ENCODE data around the gene PDP2. TPM values are rescaled to one million over a fixed set of nuclear protein-coding genes. Genes with fewer than 3 reads are reported as not detected.

The PDP2 gene
- total and polyA plus RNA-seq, 4 experiments from 2014 or later, result 2.4 to 19.3 (median 10.1) TPM

DNA sequence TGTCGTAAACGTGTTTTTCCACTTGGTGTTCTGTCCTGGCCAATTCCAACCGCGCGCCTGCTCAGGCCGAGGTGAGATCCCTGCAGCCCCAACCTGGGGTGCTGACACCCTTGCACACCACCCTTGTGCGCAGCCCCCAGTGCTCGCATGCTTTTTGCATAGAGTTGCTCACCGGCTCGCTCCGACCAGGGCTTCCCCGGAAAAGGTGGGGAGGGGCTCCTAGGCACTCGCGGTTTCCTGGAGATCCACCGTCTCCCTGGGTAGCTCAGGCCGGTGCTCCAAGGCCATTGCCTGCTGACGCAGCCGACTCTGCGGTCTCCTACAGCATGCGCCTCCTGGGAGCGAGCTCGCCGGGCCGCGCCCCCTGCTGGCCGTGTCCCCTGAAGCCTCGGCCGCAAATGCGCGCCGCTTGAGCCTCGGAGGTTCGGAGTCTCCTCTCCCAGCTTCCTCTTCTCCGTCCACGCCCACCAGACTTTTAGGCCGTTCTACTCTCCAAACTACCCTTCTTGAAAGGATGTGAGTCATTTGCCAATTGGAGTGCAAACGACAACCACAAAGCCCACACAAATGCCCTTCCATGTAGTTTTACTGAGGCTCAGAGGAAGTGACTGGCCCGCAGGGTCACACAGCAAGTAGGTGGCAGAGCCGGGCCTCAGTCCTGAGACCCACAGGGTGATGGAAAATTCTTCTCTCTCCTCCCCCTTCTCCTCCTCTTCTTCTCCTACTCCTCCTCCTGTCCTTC lies 7.2 kb upstream of the PDP2 start:
- H3K4me1 Mint-ChIP-seq, result peaks cover 18 to 37% (median 23%) of the 10 kb centered on the region in 4 donors
- Histone ChIP-seq H3K27ac (ENCODE audit: low read depth, low read length) (peak overlapping the region; percentile 36), H3K36me3 (ENCODE audit: insufficient read depth, low read length) (no peaks in the 10 kb centered on the region), H3K4me3 (ENCODE audit: low read length in 2 of 2) (peak overlapping the region in 1 of 2 donors; percentile 52), H3K27me3 (ENCODE audit: insufficient read depth, low read length) (no peaks in the 10 kb centered on the region), H3K4me1 (ENCODE audit: insufficient read depth, low read length) (peaks cover 22% of the 10 kb centered on the region), H3K9me3 (ENCODE audit: control insufficient read depth in 1 of 2, low read length in 2 of 2) (no peaks in the 10 kb centered on the region)
- ChIA-PET CTCF (ENCODE audit: partially characterized antibody) (interaction anchor here (0.6 to 3.7 kb wide), 18 partner anchors 9 to 515 kb away, joined by 3 to 32 read pairs (median 5); partner anchors contain the start of gene NAE1), POLR2A (ENCODE audit: partially characterized antibody) (interaction anchor here (0.9 to 1.5 kb wide), 8 partner anchors 10 to 321 kb away, joined by 3 to 15 read pairs (median 3); partner anchors contain the start of genes CKLF, DYNC1LI2 and NAE1)
- H3K27me3 Mint-ChIP-seq, result no peaks in the 10 kb centered on the region
- H3K4me3 Mint-ChIP-seq, result peak overlapping the region; percentile 61 to 90 (median 82)
- DNase-seq, result peak; percentile 80 to 94 (median 82)
- intact Hi-C loops (cut with micrococcal nuclease), result loop anchor here (2.0 kb wide), 4 partner anchors 42 to 320 kb away; partner anchors contain the start of genes CES2, CIAO2B, CKLF and NAE1
- peak overlapping the region; percentile 75 to 95 (median 86) for H3K27ac Mint-ChIP-seq
- H3K36me3 Mint-ChIP-seq, result no peaks in the 10 kb centered on the region
- H3K9me3 Mint-ChIP-seq, result no peaks in the 10 kb centered on the region

DNA sequence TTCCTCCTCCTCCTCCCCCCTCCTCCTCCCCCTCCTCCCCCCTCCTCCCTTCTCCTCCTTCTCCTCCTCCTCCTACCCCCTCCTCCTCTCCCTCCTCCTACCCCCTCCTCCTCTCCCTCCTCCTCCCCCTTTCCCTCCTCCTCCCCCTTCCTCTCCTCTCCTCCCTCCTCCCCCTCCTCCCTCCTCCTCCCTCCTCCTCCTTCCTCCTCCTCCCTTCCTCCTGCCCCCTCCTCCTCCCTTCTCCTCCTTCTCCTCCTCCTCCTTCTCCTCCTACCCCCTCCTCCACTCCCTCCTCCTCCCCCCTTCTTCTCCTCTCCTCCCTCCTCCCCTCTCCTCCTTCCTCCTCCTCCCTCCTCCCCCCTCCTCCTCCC lies 6.6 kb upstream of the PDP2 start:
- no peaks in the 10 kb centered on the region for H3K9me3 ChIP-seq (ENCODE audit: control insufficient read depth in 1 of 2, low read length in 2 of 2)
- H3K4me3 ChIP-seq (ENCODE audit: low read length in 2 of 2), result no peak overlapping the region
- peaks cover 22% of the 10 kb centered on the region for H3K4me1 ChIP-seq (ENCODE audit: insufficient read depth, low read length)
- CTCF ChIA-PET (ENCODE audit: partially characterized antibody), result interaction anchor here (0.6 to 3.7 kb wide), 15 partner anchors 8 to 515 kb away, joined by 3 to 32 read pairs (median 5); partner anchors contain the start of gene NAE1
- H3K27ac Mint-ChIP-seq, result peak overlapping the region in 3 of 7 donors; percentile 86 to 90 (median 90)
- intact Hi-C loops (cut with micrococcal nuclease), result loop anchor here (2.0 kb wide), 4 partner anchors 43 to 321 kb away; partner anchors contain the start of genes CES2, CIAO2B, CKLF and NAE1
- no peaks in the 10 kb centered on the region for H3K36me3 ChIP-seq (ENCODE audit: insufficient read depth, low read length)
- H3K27me3 ChIP-seq (ENCODE audit: insufficient read depth, low read length), result no peaks in the 10 kb centered on the region
- no peaks in the 10 kb centered on the region for H3K9me3 Mint-ChIP-seq
- no peak overlapping the region for H3K27ac ChIP-seq (ENCODE audit: low read depth, low read length)
- POLR2A ChIA-PET (ENCODE audit: partially characterized antibody), result interaction anchor here (0.9 to 1.5 kb wide), 7 partner anchors 43 to 322 kb away, joined by 3 to 15 read pairs (median 3); partner anchors contain the start of genes CKLF, DYNC1LI2 and NAE1
- peaks cover 18 to 37% (median 28%) of the 10 kb centered on the region in 4 donors for H3K4me1 Mint-ChIP-seq
- DNase-seq, result no peak
- H3K4me3 Mint-ChIP-seq, result peak overlapping the region in 1 of 8 donors; percentile 80
- no peaks in the 10 kb centered on the region for H3K36me3 Mint-ChIP-seq
- no peaks in the 10 kb centered on the region for H3K27me3 Mint-ChIP-seq

DNA sequence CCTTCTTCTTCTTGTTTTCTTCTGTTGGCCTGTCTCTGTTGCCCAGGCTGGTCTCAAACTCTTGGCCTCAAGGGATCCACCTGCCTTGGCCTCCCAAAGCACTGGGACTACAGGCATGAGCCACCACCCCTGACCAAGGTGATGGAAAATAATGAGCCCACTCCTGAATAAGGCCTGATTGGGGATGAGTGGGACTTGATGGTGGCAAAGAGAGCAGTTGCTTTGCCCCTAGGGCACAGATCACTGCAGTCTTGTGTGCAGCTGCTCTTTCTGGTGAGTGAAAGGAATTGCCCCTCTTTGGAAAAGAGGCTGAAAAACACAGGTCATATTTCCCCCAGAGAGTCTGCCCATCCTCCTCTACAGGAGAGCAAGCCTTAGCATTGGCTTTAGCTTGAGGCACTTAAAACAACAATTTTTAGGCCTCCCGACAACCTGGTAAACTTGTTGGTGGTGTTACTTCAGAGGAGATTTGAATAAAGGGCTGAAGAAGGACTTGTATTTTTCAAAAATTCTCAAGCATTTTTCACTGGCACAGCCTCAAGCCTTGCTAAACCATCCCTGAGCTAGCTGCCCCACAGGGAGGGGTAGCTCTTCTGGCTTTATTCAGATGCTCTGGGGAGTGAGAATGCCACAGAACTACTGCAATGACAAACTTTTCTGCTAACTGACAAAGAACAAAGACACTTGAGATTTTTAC lies 6.1 kb upstream of the PDP2 start:
- H3K9me3 ChIP-seq (ENCODE audit: control insufficient read depth in 1 of 2, low read length in 2 of 2), result no peaks in the 10 kb centered on the region
- Mint-ChIP-seq H3K27ac (peak overlapping the region; percentile 58 to 91 (median 80)), H3K36me3 (no peaks in the 10 kb centered on the region), H3K4me1 (peaks cover 18 to 37% (median 28%) of the 10 kb centered on the region in 4 donors), H3K9me3 (no peaks in the 10 kb centered on the region), H3K27me3 (no peaks in the 10 kb centered on the region), H3K4me3 (peak overlapping the region in 6 of 8 donors; percentile 26 to 75 (median 37))
- H3K4me3 ChIP-seq (ENCODE audit: low read length in 2 of 2), result no peak overlapping the region
- CTCF ChIA-PET (ENCODE audit: partially characterized antibody), result interaction anchor here (0.9 to 3.7 kb wide), 6 partner anchors 12 to 468 kb away, joined by 3 to 32 read pairs (median 5); partner anchors contain the start of gene NAE1
- no peaks in the 10 kb centered on the region for H3K36me3 ChIP-seq (ENCODE audit: insufficient read depth, low read length)
- POLR2A ChIA-PET (ENCODE audit: partially characterized antibody), result interaction anchor here (0.8 to 1.4 kb wide), 2 partner anchors 43 to 123 kb away, joined by 4 to 10 read pairs; partner anchors contain the start of genes DYNC1LI2 and NAE1
- H3K27ac ChIP-seq (ENCODE audit: low read depth, low read length), result peak overlapping the region; percentile 35
- no peaks in the 10 kb centered on the region for H3K27me3 ChIP-seq (ENCODE audit: insufficient read depth, low read length)
- no peak for DNase-seq
- H3K4me1 ChIP-seq (ENCODE audit: insufficient read depth, low read length), result peaks cover 22% of the 10 kb centered on the region
- intact Hi-C loops (cut with micrococcal nuclease), result no loop called here

DNA sequence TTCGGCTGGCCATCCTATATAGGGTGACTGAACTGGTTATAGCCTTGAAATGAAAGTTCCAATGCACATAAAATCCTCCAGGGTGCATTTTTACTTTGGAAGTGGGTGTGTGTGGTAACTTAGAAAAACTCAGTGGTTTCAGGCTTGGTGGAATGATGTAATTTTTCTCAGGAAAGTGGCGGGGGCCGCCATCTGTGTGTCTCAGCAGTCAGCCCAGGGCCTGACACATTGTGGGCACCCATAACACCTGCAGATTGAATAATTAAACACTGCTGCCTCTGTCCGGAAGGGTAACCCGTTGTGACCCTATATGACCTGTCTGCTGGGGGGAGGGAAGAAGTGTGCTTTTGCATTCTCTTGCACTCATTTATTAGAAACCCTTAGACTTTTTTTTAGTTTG lies 2.2 kb upstream of the PDP2 start:
- peaks cover 24 to 53% (median 39%) of the 10 kb centered on the region in 4 donors for H3K4me1 Mint-ChIP-seq
- Histone ChIP-seq H3K36me3 (ENCODE audit: insufficient read depth, low read length) (no peaks in the 10 kb centered on the region), H3K27me3 (ENCODE audit: insufficient read depth, low read length) (no peaks in the 10 kb centered on the region), H3K27ac (ENCODE audit: low read depth, low read length) (no peak overlapping the region), H3K4me1 (ENCODE audit: insufficient read depth, low read length) (peaks cover 37% of the 10 kb centered on the region), H3K4me3 (ENCODE audit: low read length in 2 of 2) (no peak overlapping the region), H3K9me3 (ENCODE audit: control insufficient read depth in 1 of 2, low read length in 2 of 2) (no peaks in the 10 kb centered on the region)
- no peaks in the 10 kb centered on the region for H3K9me3 Mint-ChIP-seq
- peak overlapping the region in 7 of 8 donors; percentile 11 to 79 (median 45) for H3K4me3 Mint-ChIP-seq
- intact Hi-C loops (cut with micrococcal nuclease), result no loop called here
- POLR2A ChIA-PET (ENCODE audit: partially characterized antibody), result interaction anchor here (0.6 kb wide), 1 partner anchor 10 kb away, joined by 3 read pairs; no protein-coding TSS in a partner anchor
- DNase-seq, result no peak
- H3K36me3 Mint-ChIP-seq, result peaks cover 0 to 3% of the 10 kb centered on the region in 2 donors
- CTCF ChIA-PET (ENCODE audit: partially characterized antibody), result interaction anchor here (1.1 to 5.4 kb wide), 2 partner anchors 10 to 48 kb away, joined by 5 to 25 read pairs; partner anchors contain the start of gene NAE1
- H3K27me3 Mint-ChIP-seq, result no peaks in the 10 kb centered on the region
- H3K27ac Mint-ChIP-seq, result peak overlapping the region in 2 of 7 donors; percentile 39 to 77

DNA sequence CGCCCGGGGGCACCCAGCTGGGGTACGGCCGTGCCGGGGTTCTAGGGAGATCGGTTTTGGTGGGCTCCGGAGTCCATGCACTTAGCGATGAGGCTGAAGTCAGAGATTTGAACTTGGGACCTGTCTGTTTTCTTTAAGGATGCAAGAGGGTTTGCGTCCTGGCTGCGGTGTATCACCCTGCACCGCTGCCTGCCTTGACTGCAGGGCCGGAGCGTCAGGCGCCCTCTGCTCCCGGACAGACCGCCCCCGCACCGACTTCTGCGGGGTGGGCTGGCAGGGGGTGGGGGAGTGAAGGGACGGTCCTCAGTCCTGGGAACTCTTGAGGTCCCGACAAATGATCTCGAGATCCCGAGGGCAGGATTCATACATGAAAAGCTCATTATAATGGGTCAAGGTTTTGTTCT lies 701 bp downstream of the PDP2 start:
- Histone ChIP-seq H3K4me3 (ENCODE audit: low read length in 2 of 2) (peak overlapping the region; percentile 66 to 80), H3K36me3 (ENCODE audit: insufficient read depth, low read length) (peaks cover 18% of the 10 kb centered on the region), H3K27ac (ENCODE audit: low read depth, low read length) (peak overlapping the region; percentile 54), H3K27me3 (ENCODE audit: insufficient read depth, low read length) (no peaks in the 10 kb centered on the region), H3K9me3 (ENCODE audit: control insufficient read depth in 1 of 2, low read length in 2 of 2) (no peaks in the 10 kb centered on the region), H3K4me1 (ENCODE audit: insufficient read depth, low read length) (peaks cover 22% of the 10 kb centered on the region)
- peaks cover 14 to 23% of the 10 kb centered on the region in 2 donors for H3K36me3 Mint-ChIP-seq
- no peaks in the 10 kb centered on the region for H3K9me3 Mint-ChIP-seq
- ChIA-PET CTCF (ENCODE audit: partially characterized antibody) (interaction anchor here (1.0 to 5.4 kb wide), 9 partner anchors 8 to 640 kb away, joined by 3 to 25 read pairs (median 10); partner anchors contain the start of gene NAE1), POLR2A (ENCODE audit: partially characterized antibody) (interaction anchor here (0.7 to 3.2 kb wide), 7 partner anchors 11 to 473 kb away, joined by 3 to 18 read pairs (median 3); partner anchors contain the start of genes CIAO2B and NAE1)
- H3K27me3 Mint-ChIP-seq, result no peaks in the 10 kb centered on the region
- H3K4me1 Mint-ChIP-seq, result peaks cover 15 to 41% (median 31%) of the 10 kb centered on the region in 4 donors
- intact Hi-C loops (cut with micrococcal nuclease), result no loop called here
- peak overlapping the region; percentile 78 to 100 (median 98) for H3K4me3 Mint-ChIP-seq
- peak overlapping the region in 3 of 7 donors; percentile 32 to 78 (median 70) for H3K27ac Mint-ChIP-seq
- no peak for DNase-seq

DNA sequence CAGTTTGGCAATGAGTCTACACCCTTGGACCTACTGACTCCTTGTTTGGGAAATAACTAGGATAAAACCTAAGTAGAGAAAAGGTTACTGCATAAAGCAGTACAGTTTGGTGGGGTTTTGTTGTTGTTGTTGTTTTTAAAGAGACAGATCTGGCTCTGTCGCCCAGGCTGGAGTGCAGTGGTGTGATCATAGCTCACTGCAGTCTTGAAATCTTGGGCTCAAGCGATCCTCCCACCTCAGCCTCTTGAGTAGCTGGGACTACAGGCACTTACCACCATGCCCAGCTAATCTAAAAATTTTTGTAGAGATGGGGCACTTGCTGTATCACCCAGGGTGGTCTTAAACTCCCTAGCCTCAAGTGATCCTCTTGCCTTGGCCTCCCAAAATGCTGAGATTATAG lies 1.2 kb downstream of the PDP2 start:
- Histone ChIP-seq H3K4me1 (ENCODE audit: insufficient read depth, low read length) (peaks cover 27% of the 10 kb centered on the region), H3K27me3 (ENCODE audit: insufficient read depth, low read length) (no peaks in the 10 kb centered on the region), H3K4me3 (ENCODE audit: low read length in 2 of 2) (no peak overlapping the region), H3K27ac (ENCODE audit: low read depth, low read length) (no peak overlapping the region), H3K9me3 (ENCODE audit: control insufficient read depth in 1 of 2, low read length in 2 of 2) (no peaks in the 10 kb centered on the region), H3K36me3 (ENCODE audit: insufficient read depth, low read length) (peaks cover 21% of the 10 kb centered on the region)
- Mint-ChIP-seq H3K4me3 (peak overlapping the region; percentile 68 to 100 (median 74)), H3K27ac (peak overlapping the region in 2 of 7 donors; percentile 25 to 32), H3K4me1 (peaks cover 15 to 42% (median 31%) of the 10 kb centered on the region in 4 donors), H3K9me3 (no peaks in the 10 kb centered on the region), H3K36me3 (peaks cover 14 to 24% of the 10 kb centered on the region in 2 donors), H3K27me3 (no peaks in the 10 kb centered on the region)
- DNase-seq, result no peak
- POLR2A ChIA-PET (ENCODE audit: partially characterized antibody), result interaction anchor here (1.0 to 3.2 kb wide), 5 partner anchors 21 to 355 kb away, joined by 3 to 18 read pairs (median 3); partner anchors contain the start of genes CIAO2B and NAE1
- CTCF ChIA-PET (ENCODE audit: partially characterized antibody), result interaction anchor here (1.5 to 5.4 kb wide), 6 partner anchors 9 to 51 kb away, joined by 7 to 25 read pairs (median 14); partner anchors contain the start of gene NAE1
- intact Hi-C loops (cut with micrococcal nuclease), result no loop called here

Measured in CD4-positive, alpha-beta memory T cell (primary cell).